ENCODE data around the gene CFAP251.

The CFAP251 gene

DNA sequence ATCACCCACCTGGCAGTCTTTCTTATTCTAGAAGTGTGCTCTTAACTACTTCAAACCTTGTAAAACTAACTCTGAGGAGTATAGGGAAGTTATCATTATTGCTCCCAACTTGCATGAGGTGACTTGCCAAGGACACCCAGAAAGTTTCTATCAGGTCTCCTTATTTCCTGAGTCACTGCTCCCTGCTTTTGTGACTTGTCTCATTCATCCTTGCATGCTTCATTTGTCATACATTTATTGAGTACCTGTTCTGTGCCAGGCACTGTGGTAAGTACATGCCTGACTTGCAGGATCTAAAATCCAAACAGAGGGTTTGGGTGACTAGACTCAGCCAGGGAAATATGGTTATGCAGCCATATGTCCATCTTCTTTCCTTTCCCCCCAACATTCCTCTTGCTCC is 25.5 kb downstream of the CFAP251 start:
- DNase-seq (ENCODE audit: low read depth in 3 of 3), result no peak

GRCh38 chr12:121946313-121947025 is 28.1 kb downstream of the CFAP251 start:
- DNase-seq (ENCODE audit: low read depth in 3 of 3), result no peak

GRCh38 chr12:121947981-121948380 is 29.6 kb downstream of the CFAP251 start:
- no peak for DNase-seq (ENCODE audit: low read depth in 3 of 3)

DNA sequence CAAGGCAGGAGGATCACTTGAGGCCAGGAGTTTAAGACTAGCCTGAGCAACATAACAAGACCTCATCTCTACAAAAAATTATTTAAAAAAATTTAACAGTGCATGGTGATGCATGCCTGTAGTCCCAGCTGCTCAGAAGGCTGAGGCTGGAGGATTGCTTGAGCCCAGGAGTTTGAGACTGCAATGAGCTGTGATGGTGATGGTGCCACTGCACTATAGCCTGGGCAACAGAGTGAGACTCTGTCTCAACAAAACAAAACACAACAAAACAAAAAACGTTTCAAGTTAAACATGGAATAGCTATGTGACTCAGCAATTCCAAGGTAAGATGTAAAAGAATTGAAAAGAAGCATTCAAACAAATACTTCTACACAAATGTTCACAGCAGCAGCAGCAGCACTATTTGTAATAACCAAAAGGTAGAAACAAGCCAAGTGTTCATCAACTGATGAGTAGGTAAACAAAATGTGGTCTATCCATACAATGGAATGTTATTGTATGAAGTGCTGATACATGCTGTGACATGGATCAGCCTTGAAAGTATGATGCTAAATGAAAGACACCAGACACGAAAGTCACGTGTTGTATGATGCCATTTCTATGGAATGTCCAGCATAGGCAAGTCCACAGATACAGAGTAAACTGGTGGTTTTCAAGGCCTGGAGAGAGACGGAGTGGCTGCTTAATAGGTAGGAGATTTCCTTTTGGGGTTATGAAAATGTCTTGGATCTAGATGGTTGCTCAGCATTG is 31.4 kb downstream of the CFAP251 start:
- DNase-seq (ENCODE audit: low read depth in 3 of 3), result no peak

- DNase-seq (ENCODE audit: low read depth in 3 of 3), result no peak
These were observed 34.8 kb downstream of the CFAP251 start for GRCh38 chr12:121953117-121953692.

DNA sequence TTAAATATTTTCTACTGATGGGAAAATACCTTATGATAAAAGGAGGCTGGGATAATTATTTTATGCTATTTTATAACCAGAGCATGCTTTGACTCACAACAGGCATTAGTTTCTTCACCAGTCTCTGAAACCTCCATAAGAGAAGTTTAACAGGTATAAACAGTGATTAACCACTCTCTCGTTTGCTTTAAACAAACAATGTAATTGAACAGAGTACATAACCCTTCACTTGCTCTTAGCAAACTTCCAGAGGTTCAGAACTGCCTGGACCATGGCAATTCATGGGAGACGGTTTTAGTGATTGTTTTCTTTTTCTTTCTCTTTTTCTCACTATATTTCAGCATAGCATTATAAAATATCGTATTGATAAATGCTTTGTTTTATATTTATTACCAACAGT is 35.3 kb downstream of the CFAP251 start:
- no peak for DNase-seq (ENCODE audit: low read depth in 3 of 3)

DNA sequence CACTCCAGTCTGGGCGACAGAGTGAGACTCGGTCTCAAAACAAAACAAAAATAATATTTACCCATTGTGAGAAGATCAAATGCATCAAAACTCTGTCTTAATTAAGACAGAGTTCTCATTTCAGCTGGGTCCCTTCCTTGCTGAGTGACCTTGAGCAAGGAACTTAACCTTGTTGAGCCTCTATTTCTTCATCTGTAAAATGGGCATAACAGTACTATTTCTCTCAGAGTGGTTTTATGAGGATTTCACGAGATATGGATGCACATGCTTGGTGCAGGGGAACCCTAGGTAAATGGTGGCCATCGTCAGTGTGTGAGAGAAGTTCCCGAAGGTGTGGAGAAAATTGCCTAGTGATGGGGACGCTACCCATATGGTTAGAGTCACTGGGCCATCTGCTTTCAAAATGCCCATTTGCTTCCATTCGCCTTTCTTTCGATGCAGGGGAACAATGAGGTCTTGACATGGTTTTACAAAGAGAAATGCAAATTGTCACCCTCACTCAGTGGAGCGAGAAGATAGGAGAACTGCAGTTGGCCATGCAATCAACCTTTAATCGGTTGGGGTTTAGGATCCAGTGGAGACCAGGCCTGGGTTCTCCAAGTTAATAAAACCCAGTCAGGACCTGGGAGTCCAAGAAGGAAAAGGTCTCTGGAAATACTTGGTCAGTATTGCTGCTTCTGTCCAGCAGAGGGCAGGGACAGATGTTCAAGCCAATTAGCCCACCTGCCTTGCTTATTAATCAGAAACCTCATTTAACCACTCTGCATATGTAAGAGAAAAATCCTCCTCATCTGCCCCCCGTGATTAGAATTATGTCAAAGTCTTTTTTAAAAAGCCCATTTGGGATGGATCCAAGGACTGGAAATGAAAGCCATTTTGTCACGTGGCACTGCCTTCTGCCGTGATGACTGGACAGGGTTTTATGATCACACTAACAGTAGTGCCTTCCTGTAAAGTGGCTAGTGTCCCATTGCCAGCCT is 37.2 kb downstream of the CFAP251 start:
- no peak for DNase-seq (ENCODE audit: low read depth in 3 of 3)

DNA sequence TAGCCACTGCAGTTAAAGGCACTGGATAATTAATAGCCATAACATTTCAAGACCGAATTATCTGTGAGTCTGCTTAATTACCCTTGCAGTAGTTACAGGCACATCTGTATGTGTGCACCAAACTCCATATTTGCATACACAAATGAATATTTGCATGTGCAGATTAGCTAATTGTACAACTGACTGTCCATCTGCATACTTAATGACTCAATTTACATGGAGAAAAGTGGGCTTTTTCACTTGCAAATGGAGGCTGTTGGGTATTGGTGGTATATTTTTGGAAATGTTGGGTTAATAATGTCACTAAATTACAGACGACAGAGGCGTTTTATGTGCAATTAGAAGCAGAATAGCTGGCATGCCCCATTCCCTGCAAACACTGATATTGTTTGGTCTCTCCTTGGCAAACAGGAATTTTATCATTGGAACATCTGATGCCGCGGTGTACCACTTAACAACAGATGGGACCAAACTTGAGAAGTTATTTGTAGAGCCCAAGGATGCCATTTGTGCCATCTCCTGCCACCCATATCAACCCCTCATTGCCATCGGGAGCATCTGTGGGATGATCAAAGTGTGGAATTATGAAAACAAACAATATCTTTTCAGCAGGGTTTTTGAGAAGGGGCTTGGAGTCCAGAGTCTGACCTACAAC is 39.6 kb downstream of the CFAP251 start:
- no peak for DNase-seq (ENCODE audit: low read depth in 3 of 3)

DNA sequence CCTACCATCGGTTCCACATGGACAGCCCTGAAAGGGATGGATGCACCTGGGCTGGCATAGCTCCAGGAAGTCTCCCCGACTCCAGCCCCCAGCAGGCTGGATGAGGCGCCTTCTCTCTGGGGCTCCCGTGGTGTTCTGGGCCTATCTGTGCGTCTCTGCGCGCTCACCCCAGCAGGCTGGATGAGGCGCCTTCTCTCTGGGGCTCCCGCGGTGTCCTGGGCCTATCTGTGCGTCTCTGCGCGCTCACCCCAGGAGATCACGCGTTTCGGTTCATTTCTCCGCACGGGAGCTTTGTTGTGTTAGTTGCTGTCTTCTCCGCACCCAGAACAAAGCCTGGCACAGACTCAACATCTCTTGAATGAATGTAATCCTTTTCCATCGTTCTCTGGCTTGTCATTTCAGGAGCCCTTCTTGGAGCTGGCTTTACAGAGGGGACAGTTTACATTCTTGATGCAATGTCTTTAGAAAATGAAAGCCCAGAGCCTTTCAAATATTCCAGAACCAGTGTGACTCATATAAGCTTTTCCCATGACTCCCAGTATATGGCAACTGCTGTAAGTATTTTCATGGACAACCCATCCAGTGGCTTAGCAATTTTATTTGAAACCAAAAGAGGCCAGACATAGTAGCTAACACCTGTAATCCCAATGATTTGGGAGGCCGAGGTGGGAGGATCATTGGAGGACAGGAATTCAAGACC is 40.3 kb downstream of the CFAP251 start:
- DNase-seq (ENCODE audit: low read depth in 3 of 3), result no peak

DNA sequence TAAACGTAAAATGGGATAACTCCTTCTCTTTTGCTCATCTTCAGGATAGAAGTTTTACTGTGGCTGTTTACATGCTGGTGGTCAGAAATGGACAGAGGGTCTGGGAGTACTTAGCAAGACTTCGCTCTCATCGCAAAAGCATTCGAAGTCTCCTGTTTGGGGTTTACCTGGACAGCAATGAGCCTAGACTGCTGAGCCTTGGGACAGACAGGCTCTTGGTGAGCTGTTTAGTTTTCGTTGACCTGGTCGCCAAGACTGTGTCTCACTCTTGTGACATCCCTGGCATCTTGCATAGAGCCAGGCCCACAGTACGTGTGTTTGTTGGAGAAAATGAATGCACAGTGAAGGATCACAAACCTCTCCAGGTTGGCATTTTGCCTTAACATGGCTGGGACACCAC is 42.1 kb downstream of the CFAP251 start:
- no peak for DNase-seq (ENCODE audit: low read depth in 3 of 3)

DNA sequence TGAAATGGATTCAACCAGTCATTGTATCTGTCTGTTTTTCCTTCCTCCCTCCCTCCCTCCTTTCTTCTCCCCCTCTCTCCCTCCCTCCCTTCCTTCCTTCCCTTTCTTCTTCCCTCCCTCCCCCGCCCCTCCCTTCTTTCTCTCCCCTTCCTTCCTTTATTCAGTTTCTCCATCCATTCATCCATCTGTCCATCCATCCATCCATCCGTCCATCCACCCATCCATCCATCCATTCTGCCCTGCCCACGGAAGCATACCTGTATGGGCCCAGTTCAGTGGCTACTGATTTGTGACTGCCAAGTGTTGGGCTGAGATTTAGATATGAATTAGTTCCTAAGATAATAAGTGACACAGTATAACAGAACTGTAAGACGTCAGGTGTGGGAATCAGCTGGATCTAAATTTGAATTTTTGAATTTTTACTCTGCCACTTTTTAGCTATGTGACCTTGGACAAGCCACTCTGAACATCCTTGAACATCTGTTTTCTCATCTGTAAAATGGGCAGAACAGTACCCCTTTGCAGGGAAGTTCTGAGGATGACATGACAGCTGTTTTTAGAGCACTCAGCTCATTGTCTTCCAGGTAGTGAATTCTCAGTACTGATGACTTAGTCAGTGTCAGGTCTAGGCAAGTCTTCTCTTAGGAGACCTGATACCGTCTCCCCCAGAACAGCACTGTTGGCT is 42.9 kb downstream of the CFAP251 start:
- no peak for DNase-seq (ENCODE audit: low read depth in 3 of 3)

GRCh38 chr12:121963341-121964018 is 45.1 kb downstream of the CFAP251 start:
- DNase-seq (ENCODE audit: low read depth in 3 of 3), result no peak

DNA sequence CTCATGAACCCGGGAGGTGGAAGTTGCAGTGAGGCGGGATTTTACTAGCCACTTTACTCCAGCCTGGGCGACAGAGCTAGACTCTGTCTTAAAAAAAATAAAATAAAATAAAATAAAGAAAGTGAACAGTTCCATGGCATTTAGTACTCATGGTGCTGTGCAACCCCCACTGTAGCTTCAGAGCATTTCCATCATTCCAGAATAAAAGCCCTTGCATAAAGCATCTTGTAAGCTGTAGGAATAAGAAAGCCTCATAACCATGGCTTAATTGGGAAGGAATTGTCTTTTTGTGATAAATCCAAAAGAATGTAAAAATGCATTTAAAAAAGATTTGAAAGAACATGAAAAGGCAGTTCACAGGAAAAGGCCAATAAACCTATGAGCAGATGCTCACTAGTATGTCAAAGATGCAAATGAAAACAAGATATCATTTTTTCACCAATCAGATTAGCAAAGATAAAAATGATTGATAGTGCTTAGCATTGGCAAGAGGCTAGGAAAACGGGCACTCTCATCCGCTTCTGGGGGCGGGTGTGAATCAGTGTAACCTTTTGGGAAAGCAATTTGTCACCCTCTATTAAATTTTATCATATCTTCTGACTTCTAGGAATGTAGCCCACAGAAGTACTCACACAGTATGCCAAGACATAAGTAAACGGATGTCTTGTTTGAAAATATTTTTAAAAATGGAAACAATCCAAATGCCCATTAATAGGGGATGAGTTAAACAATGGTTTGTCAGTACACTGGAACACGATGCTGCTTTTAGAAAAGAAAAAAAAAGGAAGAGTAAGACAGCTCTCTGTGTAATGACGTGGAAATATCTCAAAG is 46.6 kb downstream of the CFAP251 start:
- DNase-seq (ENCODE audit: low read depth in 3 of 3), result no peak

- DNase-seq (ENCODE audit: low read depth in 3 of 3), result no peak
These were observed 48.6 kb downstream of the CFAP251 start for GRCh38 chr12:121966959-121967358.

DNA sequence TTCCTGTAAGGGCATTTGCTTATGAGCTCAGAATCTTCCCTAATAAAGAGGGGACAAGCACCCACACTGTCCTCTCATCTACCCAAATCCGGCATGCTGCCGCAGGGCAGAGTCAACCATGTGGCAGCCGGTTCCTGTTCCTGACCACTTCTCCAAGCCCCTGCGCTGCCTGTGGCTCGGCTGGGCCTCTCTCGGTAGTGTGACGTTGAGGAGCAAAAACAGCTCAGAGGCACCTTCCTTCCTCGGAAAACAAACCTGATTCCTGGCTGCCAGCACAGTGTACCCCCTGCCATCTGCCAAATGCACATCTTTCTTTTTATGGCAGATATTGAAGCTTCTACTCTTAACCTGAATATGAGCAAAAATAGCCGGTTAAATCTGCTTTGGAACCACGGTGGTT is 50.5 kb downstream of the CFAP251 start:
- DNase-seq (ENCODE audit: low read depth in 3 of 3), result no peak

- DNase-seq (ENCODE audit: low read depth in 3 of 3), result no peak
These were observed 51.3 kb downstream of the CFAP251 start for GRCh38 chr12:121969726-121970125.

- no peak for DNase-seq (ENCODE audit: low read depth in 3 of 3)
These were observed 52.3 kb downstream of the CFAP251 start for GRCh38 chr12:121970581-121971300.
